ENCODE data around the gene PIP5KL1.

- TF ChIP-seq CTCF (conservative IDR thresholded peaks at IDR 0.05; ENCODE audit: low read length), result no peak
- no peak for TF ChIP-seq EZH2phosphoT487 (IDR thresholded peaks at IDR 0.05; ENCODE audit: borderline replicate concordance)
These were observed 6.4 kb upstream of the PIP5KL1 start for GRCh38 chr9:127937056-127937387.
